Sigmoid colon (tissue), 7 donors: ENCODE measurements around the gene RBM45. TPM values are rescaled to one million over a fixed set of nuclear protein-coding genes. Genes with fewer than 3 reads are reported as not detected.

Experiments used
- DNase-seq: peaks from one replicate; pipeline ENCODE4 v3.0.0-alpha.2; 2019
- H3K27ac ChIP-seq, 4 donors: fragments of 200-600 bp; sonication (generic); one replicate each; pipeline ENCODE4 v1.5.1; 2016 to 2019; ENCODE audit warnings: mild to moderate bottlenecking in 1 of 4
- H3K27me3 ChIP-seq, 3 donors: fragments of 200-600 bp; sonication (generic); one replicate each; pipeline ENCODE4 v1.5.1; 2019; ENCODE audit warnings: mild to moderate bottlenecking in 1 of 3
- H3K36me3 ChIP-seq, 4 donors: fragments of 200-600 bp; sonication (generic); one replicate each; pipeline ENCODE4 v1.5.1; 2016 to 2019
- H3K4me1 ChIP-seq, 4 donors: fragments of 200-600 bp; sonication (generic); one replicate each; pipeline ENCODE4 v1.5.1; 2017 to 2019
- H3K4me3 ChIP-seq, 4 donors: fragments of 200-600 bp; sonication (generic); one replicate each; pipeline ENCODE4 v1.5.1; 2017 to 2019; ENCODE audit warnings: mild to moderate bottlenecking in 2 of 4, moderate library complexity in 1 of 4
- H3K9me3 ChIP-seq, 4 donors: fragments of 200-600 bp in 3 of 4; sonication (generic) in 3 of 4; one replicate each; pipeline versions ENCODE4 v1.5.1 to v1.6.1; 2013 to 2019
- CTCF ChIP-seq, 4 experiments: fragments of 450-650 bp in 3 of 4; fragments of 200-600 bp in 1 of 4; IDR thresholded peaks; one replicate each; pipeline ENCODE4 v1.5.1; 2016 to 2019; ENCODE audit warnings: antibody characterized with exemption in 4 of 4, mild to moderate bottlenecking in 3 of 4, moderate library complexity in 2 of 4
- EP300 ChIP-seq, 4 donors: sonication (generic); formaldehyde crosslinking; IDR thresholded peaks; one replicate each; pipeline ENCODE4 v1.6.1; 2017; ENCODE audit warnings: antibody characterized with exemption in 4 of 4
- POLR2A ChIP-seq, 2 donors: fragments of 450-650 bp; IDR thresholded peaks; one replicate each; pipeline ENCODE4 v1.6.1; 2016; ENCODE audit warnings: antibody characterized with exemption in 2 of 2, mild to moderate bottlenecking in 2 of 2, moderate library complexity in 2 of 2
- POLR2AphosphoS5 ChIP-seq, 4 donors: sonication (generic); formaldehyde crosslinking; IDR thresholded peaks; one replicate each; pipeline ENCODE4 v1.6.1; 2017; ENCODE audit warnings: antibody characterized with exemption in 4 of 4
- WGBS, 2 donors: extraction: QIAGEN DNeasy Blood & Tissue Kit; methylation state at CpG; one replicate each; pipeline ENCODE4 v1.1.7; 2013; 5-methylcytosine and 5-hydroxymethylcytosine counted together
- intact Hi-C: fragments of 100-400 bp; cut with DNase I; formaldehyde crosslinking; loops from one replicate; pipeline ENCODE4 v1.15.1; 2023
- polyA plus RNA-seq, 3 donors: library from polyadenylated mRNA; stranded (reverse); fragments of 200-250 nt; gene quantifications; one replicate each; pipeline ENCODE4 v1.2.3, GENCODE V29; 2013
- total RNA-seq, 4 donors: library from RNA; depleted of rRNA; stranded (reverse); fragments of >200 nt; gene quantifications; one replicate each; pipeline ENCODE4 v1.1.0, GENCODE V29; 2016
- donor health status: healthy with polysubstance abuse.
- donor health status: Bipolar disorder and iron deficiency.
- donor health status: healthy.

The RBM45 gene
- total and polyA plus RNA-seq, 7 donors = 7.2 to 18.5 (median 12.2) TPM

GRCh38 chr2:178069551-178069950, 42.7 kb upstream of the RBM45 start:
- no peaks in the 10 kb centered on the region for H3K36me3 ChIP-seq
- DNase-seq = no peak
- WGBS, 2 donors = 56 to 83% methylated on average over 1 of the region's 1 CpG
- H3K9me3 ChIP-seq = no peaks in the 10 kb centered on the region
- H3K27ac ChIP-seq = no peak overlapping the region
- TF ChIP-seq EP300 (IDR thresholded peaks at IDR 0.05) (no peak), CTCF (IDR thresholded peaks at IDR 0.05) (no peak), POLR2AphosphoS5 (IDR thresholded peaks at IDR 0.05) (no peak), POLR2A (IDR thresholded peaks at IDR 0.05) (no peak)
- intact Hi-C loops = no loop called here
- H3K4me3 ChIP-seq = no peak overlapping the region
- H3K4me1 ChIP-seq = peaks cover 0 to 16% (median 10%) of the 10 kb centered on the region in 4 donors
- no peaks in the 10 kb centered on the region for H3K27me3 ChIP-seq

DNA sequence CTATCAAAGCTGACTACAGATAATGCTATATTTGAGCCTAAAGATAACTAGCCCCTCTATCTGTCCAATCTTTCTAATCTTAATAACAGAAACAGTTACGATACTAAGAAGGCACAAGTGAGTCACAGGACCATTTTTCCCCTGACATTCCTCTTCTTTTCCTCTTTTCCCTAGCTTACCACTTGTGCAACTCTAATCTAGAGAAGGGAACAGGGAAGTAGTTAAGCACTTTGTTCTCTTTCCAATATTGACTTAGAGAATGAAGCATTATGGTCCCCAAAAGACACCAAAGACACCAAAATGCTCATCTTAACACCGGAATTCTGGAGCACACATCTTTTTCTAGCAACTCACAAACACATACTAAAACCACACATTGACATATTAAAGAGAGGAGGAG, 41.4 kb upstream of the RBM45 start:
- TF ChIP-seq EP300 (IDR thresholded peaks at IDR 0.05) (no peak), CTCF (IDR thresholded peaks at IDR 0.05) (no peak), POLR2A (IDR thresholded peaks at IDR 0.05) (no peak), POLR2AphosphoS5 (IDR thresholded peaks at IDR 0.05) (no peak)
- Histone ChIP-seq H3K27me3 (no peaks in the 10 kb centered on the region), H3K9me3 (no peaks in the 10 kb centered on the region), H3K36me3 (no peaks in the 10 kb centered on the region), H3K4me1 (peaks cover 0 to 16% (median 10%) of the 10 kb centered on the region in 4 donors), H3K4me3 (no peak overlapping the region), H3K27ac (no peak overlapping the region)
- 24 to 62% methylated on average over 2 of the region's 2 CpGs for WGBS, 2 donors
- intact Hi-C loops = loop anchor here (5.0 to 10.0 kb wide), 2 partner anchors 86 to 274 kb away; no protein-coding TSS in a partner anchor
- no peak for DNase-seq

DNA sequence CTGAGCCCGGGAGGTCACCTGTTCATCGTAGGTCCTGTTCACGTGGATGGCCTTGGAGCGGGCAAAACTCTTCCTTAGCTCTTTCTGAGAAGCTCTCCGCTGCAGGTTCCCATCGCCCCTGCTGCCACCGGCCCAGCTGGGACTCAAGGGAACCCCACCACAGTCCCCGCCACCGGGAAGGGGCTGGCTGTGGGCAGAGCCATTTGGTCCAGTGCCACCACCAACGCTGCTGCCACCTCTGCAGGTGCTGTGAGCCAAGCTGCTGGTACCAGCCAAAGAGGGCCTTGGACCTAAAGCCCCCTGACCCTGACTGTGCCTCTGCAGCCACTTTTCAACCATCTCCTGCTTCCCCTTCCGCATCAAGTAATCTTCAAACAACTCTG, 40.2 kb upstream of the RBM45 start:
- Histone ChIP-seq H3K4me1 (peaks cover 0 to 16% (median 10%) of the 10 kb centered on the region in 4 donors), H3K36me3 (no peaks in the 10 kb centered on the region), H3K4me3 (peak overlapping the region in 3 of 4 donors; percentile 46 to 53 (median 48)), H3K27ac (no peak overlapping the region), H3K27me3 (no peaks in the 10 kb centered on the region), H3K9me3 (no peaks in the 10 kb centered on the region)
- 86 to 91% methylated on average over 11 of the region's 11 CpGs for WGBS, 2 donors
- TF ChIP-seq EP300 (IDR thresholded peaks at IDR 0.05) = no peak
- no peak for DNase-seq
- intact Hi-C loops = loop anchor here (5.0 to 10.0 kb wide), 2 partner anchors 87 to 275 kb away; no protein-coding TSS in a partner anchor

DNA sequence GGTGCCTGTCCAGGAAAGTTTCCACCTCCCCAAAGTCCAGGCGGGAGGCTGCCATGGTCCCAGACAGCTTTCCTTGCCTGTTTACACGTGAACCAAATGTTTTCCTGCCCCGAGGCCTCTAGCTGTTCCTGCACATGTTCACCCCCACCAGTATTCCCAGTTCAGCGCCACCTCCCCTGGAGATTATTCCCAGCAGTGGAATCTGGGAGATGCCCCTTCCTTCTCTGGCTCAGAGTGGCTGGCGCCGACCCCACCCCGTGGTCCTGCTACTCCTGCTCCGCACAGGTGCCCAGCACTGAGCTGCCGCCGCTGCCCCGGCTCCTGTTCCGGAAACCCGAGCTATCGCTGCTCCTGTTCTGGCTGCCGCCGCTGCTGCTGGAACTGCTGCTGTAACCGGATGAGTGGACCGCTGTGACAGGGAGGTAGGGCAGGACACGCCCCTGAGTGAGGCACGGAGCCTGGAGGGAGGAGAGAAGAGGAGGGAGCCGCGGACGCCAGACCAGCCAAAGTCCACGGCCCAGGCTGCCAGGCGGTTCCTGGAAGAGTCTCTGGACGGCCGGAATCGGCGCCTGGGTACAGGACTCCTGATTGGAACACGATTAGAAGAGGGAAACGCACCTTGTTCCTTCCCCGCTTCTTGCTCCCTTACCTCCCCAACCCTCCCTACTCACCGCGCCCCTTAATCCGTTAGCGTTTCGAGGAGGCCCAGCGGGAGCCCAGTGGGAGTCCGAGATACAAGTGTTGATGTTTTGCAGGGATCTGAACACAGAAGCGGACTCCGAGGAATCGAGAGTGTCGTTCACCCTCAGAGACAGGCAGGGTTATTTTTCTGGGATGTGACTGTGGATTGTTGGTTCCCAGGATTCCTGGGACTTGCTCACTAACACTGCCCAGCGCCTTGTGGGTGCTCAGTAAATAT, 39.6 kb upstream of the RBM45 start, which contains the start of gene PDE11A:
Gene PDE11A, minus strand, starts transcription at position 395 of the 919 bp plus-strand sequence. Its CDS starts 340 bp downstream, at position 55.
- TF ChIP-seq EP300 (IDR thresholded peaks at IDR 0.05) = no peak
- TF ChIP-seq POLR2AphosphoS5 (IDR thresholded peaks at IDR 0.05) = peak in 2 of 4 donors; percentile 22 to 33
- peak in 1 of 2 donors; percentile 58 for TF ChIP-seq POLR2A (IDR thresholded peaks at IDR 0.05)
- 2 to 4% methylated on average over 44 of the region's 44 CpGs for WGBS, 2 donors
- H3K27ac ChIP-seq = peak within 1 kb of the TSS in 3 of 4 donors; percentile 34 to 62 (median 58)
- DNase-seq = peak; percentile 88
- H3K9me3 ChIP-seq = no peaks in the 10 kb centered on the region
- no peaks in the 10 kb centered on the region for H3K27me3 ChIP-seq
- no peaks in the 10 kb centered on the region for H3K36me3 ChIP-seq
- intact Hi-C loops = loop anchor here (5.0 to 10.0 kb wide), 2 partner anchors 88 to 275 kb away; no protein-coding TSS in a partner anchor
- peak within 1 kb of the TSS; percentile 32 to 53 (median 47) for H3K4me3 ChIP-seq
- peaks cover 0 to 16% (median 10%) of the 10 kb centered on the region in 4 donors for H3K4me1 ChIP-seq

- intact Hi-C loops = loop anchor here (5.0 to 10.0 kb wide), 2 partner anchors 90 to 277 kb away; no protein-coding TSS in a partner anchor
- H3K27me3 ChIP-seq = no peaks in the 10 kb centered on the region
- 72 to 83% methylated on average over 8 of the region's 8 CpGs for WGBS, 2 donors
- no peak for TF ChIP-seq EP300 (IDR thresholded peaks at IDR 0.05)
- no peak overlapping the region for H3K4me3 ChIP-seq
- peaks cover 0 to 16% (median 10%) of the 10 kb centered on the region in 4 donors for H3K4me1 ChIP-seq
- H3K36me3 ChIP-seq = no peaks in the 10 kb centered on the region
- no peak overlapping the region for H3K27ac ChIP-seq
- no peak for DNase-seq
- no peaks in the 10 kb centered on the region for H3K9me3 ChIP-seq
Measured at GRCh38 chr2:178074123-178075005, 37.9 kb upstream of the RBM45 start.
